ENCODE results near the gene ARHGAP25.

Gene ARHGAP25, protein sequence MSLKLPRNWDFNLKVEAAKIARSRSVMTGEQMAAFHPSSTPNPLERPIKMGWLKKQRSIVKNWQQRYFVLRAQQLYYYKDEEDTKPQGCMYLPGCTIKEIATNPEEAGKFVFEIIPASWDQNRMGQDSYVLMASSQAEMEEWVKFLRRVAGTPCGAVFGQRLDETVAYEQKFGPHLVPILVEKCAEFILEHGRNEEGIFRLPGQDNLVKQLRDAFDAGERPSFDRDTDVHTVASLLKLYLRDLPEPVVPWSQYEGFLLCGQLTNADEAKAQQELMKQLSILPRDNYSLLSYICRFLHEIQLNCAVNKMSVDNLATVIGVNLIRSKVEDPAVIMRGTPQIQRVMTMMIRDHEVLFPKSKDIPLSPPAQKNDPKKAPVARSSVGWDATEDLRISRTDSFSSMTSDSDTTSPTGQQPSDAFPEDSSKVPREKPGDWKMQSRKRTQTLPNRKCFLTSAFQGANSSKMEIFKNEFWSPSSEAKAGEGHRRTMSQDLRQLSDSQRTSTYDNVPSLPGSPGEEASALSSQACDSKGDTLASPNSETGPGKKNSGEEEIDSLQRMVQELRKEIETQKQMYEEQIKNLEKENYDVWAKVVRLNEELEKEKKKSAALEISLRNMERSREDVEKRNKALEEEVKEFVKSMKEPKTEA

DNA sequence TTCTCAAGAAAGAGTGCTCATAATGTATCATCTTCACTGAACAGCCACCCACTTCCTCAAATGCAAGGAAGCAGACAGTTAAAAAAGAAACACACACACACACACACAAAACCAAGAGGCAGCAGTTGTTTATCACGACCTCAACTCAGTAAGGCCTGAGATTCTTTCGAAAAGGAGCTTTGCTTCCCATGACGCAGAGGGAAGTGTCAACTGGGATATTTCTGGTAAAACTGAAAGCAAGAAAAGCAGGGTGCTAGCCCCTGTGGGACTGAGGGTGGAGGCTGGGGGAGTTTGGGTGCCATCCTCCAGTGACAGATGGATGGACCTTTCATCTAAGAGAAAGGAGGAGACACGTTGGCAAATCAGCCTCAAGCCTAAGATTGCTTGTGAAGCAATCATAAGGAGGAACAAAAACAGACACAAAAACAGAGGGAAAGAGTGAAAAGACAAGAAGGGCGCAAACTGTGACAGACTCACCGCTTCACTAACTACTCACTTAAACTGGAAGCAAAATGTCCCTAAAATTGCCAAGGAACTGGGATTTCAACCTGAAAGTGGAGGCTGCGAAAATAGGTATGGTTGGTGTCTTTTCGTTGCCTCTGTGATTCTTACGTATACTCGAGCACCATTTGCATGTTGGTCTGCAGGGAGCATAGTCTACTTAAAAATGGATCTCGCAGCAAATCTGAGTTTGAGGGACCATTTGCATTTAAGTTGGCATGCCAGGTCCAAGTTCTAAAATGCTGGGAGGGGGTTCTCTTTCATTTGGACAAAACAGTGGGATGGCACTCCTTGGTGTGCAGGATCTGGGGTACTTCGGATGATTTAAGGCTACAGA, at the start of gene ARHGAP25:
Gene ARHGAP25 (plus strand): TSS at position 124 of the 838 bp plus-strand sequence. CDS start 389 bp downstream, at position 513.
- TF ChIP-seq, protein P1, sequence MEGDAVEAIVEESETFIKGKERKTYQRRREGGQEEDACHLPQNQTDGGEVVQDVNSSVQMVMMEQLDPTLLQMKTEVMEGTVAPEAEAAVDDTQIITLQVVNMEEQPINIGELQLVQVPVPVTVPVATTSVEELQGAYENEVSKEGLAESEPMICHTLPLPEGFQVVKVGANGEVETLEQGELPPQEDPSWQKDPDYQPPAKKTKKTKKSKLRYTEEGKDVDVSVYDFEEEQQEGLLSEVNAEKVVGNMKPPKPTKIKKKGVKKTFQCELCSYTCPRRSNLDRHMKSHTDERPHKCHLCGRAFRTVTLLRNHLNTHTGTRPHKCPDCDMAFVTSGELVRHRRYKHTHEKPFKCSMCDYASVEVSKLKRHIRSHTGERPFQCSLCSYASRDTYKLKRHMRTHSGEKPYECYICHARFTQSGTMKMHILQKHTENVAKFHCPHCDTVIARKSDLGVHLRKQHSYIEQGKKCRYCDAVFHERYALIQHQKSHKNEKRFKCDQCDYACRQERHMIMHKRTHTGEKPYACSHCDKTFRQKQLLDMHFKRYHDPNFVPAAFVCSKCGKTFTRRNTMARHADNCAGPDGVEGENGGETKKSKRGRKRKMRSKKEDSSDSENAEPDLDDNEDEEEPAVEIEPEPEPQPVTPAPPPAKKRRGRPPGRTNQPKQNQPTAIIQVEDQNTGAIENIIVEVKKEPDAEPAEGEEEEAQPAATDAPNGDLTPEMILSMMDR (conservative IDR thresholded peaks at IDR 0.05; ENCODE audit: low read length): no peak
- no peak within 1 kb of the TSS for H3K4me3 ChIP-seq (ENCODE audit: low read length)
- DNase-seq (ENCODE audit: low read depth): no peak

DNA sequence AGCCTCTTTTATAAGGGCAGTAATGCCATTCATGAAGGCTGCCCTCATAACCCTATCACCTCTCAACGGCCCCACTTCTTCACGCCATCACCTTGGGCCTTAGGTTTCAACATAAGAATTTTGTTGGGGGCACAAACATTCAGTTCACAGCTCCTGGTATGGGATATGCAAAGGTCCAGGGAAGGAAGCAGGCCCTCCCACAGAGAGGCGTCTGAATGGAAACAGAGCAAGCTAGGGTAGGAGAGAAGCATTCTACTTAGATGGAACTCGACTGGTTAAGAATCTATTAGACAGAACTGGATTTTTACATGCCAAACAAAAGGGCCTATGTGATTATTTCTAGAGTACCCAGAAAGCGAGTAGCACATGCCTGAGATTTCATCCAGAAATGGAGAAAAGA, 48.4 kb upstream of the ARHGAP25 start:
- TF ChIP-seq, protein P1 (conservative IDR thresholded peaks at IDR 0.05; ENCODE audit: low read length): no peak

DNA sequence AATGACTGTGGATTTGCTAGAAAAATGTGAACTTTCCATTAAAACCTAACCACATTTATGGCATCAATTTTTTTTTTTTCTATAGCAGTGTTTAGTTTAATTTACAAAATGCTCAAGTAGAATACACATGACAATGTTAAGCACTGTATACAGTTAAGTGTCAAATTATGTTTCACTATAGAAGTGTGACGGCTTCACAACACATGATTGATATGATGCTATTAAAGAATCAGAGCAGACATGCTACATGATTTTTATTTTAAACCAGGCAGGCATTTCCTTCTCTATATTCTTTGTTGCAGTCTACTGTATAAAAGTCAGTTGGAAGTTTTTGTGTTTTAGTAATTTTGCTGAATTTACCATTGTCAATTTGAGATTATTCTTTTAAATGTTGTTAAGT, 47.6 kb upstream of the ARHGAP25 start:
- no peak overlapping the region for H3K4me3 ChIP-seq (ENCODE audit: low read length)
- DNase-seq (ENCODE audit: low read depth): no peak
- TF ChIP-seq, protein P1 (conservative IDR thresholded peaks at IDR 0.05; ENCODE audit: low read length): no peak

More for the DNA sequence above, 48.4 kb upstream of the ARHGAP25 start:
- DNase-seq (ENCODE audit: low read depth): no peak
- H3K4me3 ChIP-seq (ENCODE audit: low read length): no peak overlapping the region

DNA sequence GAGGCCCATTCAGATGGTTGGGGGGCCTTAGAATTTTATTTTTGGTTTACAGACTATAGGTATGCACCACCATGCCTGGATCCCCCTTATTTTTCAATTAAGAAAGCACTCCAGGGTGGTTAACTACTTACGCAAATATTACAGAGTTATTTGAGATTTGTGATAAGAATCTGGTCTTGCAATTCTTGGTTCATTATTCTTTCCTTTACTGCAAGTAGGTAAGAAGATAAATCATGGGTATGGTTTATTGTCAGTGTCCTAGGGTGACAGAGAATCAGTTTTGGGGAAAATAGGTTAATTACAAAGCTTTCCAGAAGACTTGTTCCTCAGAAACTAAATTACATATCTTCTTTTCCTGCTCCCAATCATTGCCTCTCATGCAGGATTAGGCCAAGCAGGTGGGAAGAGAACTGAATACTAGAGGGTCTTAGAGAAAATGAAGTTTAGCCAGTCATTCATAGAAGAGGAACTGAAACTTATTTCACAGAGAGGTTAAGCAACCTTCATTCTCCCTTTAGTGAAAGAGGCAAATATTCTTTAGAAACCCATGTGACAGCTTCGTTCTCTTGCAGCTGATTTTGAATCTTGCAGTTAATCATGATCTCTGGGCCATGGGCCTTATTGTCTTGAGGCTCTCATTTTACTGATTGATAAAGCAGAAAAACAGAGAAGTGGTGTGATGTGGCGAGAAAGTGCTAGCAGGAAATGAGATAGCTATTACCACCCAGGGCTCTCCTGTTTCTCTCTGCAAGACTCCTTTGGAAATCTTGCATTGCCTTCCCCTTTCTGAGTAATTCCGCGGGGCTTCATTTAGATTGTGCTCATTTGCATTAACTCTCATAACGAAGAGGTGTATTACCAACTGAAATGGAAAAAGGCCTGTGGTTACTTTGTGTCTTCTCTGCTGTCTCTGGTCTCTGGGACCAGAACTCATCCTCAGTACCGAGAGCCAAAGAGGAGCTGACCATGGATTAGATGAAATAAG, 44.8 kb upstream of the ARHGAP25 start:
- no peak for DNase-seq (ENCODE audit: low read depth)
- TF ChIP-seq, protein P1 (conservative IDR thresholded peaks at IDR 0.05; ENCODE audit: low read length): no peak
- no peak overlapping the region for H3K4me3 ChIP-seq (ENCODE audit: low read length)

DNA sequence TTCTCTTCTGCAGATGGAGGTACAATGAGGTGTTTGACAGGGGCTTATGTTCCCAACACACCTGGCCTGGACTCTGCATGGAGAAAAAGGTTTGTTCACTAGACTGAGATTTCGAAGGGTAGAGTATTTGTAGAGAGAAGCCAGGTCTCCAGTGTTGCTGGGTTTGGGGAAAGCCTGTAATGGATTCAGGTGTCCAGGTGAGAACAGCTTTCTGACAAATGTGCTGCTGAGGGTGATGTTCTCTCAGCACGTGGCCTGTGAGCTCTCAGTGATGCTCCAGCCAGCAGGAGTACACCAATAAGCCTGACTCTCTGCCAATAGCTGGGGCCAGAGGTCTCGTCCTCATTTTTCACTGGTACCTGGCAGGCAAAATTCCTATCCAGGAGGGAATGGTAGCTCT, 43.8 kb upstream of the ARHGAP25 start:
- no peak for DNase-seq (ENCODE audit: low read depth)
- H3K4me3 ChIP-seq (ENCODE audit: low read length): no peak overlapping the region
- TF ChIP-seq, protein P1 (conservative IDR thresholded peaks at IDR 0.05; ENCODE audit: low read length): no peak

DNA sequence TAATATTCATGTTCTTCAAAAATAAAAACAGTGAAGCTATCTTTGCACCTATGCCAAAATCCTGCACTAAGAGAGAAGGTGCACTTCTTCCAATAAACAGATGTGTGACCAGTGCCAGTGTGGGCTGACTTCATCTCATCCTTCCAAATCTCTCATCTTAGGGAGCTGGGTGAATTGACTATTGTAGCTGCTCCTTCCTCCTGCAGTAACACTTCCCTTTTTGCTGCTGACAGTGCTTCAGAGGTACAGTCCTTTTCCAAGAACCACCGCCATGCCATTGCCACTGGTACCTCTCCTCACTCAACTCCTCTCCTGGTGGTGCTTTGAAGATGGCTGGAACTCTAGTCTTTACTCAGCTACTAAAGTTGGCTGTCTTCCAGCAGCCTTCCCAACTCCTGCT, 42.1 kb upstream of the ARHGAP25 start:
- no peak for DNase-seq (ENCODE audit: low read depth)

More for the DNA sequence above, 42.1 kb upstream of the ARHGAP25 start:
- no peak overlapping the region for H3K4me3 ChIP-seq (ENCODE audit: low read length)
- TF ChIP-seq, protein P1 (conservative IDR thresholded peaks at IDR 0.05; ENCODE audit: low read length): no peak

Data from AG10803 (cell line).